K562 (cell line): Measurements from ENCODE around the gene SSR4. TPM values are rescaled to one million over a fixed set of nuclear protein-coding genes. Genes with fewer than 3 reads are reported as not detected.

Source experiments
- CTBP1 ChIP-seq: fragments of 450-650 bp; IDR thresholded peaks from 2 replicates; pipeline ENCODE4 v1.6.1; 2016; ENCODE audit warnings: borderline replicate concordance
- FOXK2 ChIP-seq, 2 experiments: fragments of 450-650 bp; IDR thresholded peaks in 1 of 2; conservative IDR thresholded peaks in 1 of 2; 2 replicates each; pipeline ENCODE4 v1.6.1; 2016; ENCODE audit warnings: low read depth in 2 of 2, mild to moderate bottlenecking in 1 of 2
- FOXM1 ChIP-seq, 2 experiments: fragments of 450-650 bp in 1 of 2; sonication (generic) in 1 of 2; formaldehyde crosslinking in 1 of 2; IDR thresholded peaks; 2 replicates each; pipeline versions ENCODE4 v1.6.1 to v1.9.0; 2017 to 2022; ENCODE audit warnings: low read depth in 2 of 2, mild to moderate bottlenecking in 2 of 2, missing genetic modification reagents in 1 of 2, moderate library complexity in 1 of 2
- GMEB1 ChIP-seq: fragments of 250-450 bp; sonication (Bioruptor Pico); IDR thresholded peaks from 2 replicates; pipeline ENCODE4 v1.4.0; 2020; ENCODE audit warnings: mild to moderate bottlenecking
- KAT7 ChIP-seq: sonication (generic); formaldehyde crosslinking; IDR thresholded peaks from 2 replicates; pipeline ENCODE4 v1.8.0; 2022; ENCODE audit warnings: missing genetic modification reagents, mild to moderate bottlenecking, borderline replicate concordance
- NKRF ChIP-seq: fragments of 450-650 bp; IDR thresholded peaks from 2 replicates; pipeline ENCODE4 v1.6.1; 2016; ENCODE audit warnings: borderline replicate concordance
- PHF21A ChIP-seq: fragments of 450-650 bp; IDR thresholded peaks from 2 replicates; pipeline ENCODE4 v1.6.1; 2017; ENCODE audit warnings: low read depth, borderline replicate concordance
- RBFOX2 ChIP-seq: fragments of 200-400 bp; formaldehyde crosslinking; IDR thresholded peaks from 2 replicates; pipeline ENCODE4 v1.6.1; 2017; ENCODE audit warnings: low read depth, mild to moderate bottlenecking, low read length, moderate library complexity
- SMAD2 ChIP-seq: fragments of 150-350 bp; IDR thresholded peaks from 2 replicates; pipeline ENCODE4 v1.6.1; 2014; ENCODE audit warnings: low read depth, mild to moderate bottlenecking, low read length
- TEAD1 ChIP-seq, 2 experiments: fragments of 450-650 bp in 1 of 2; sonication (generic) in 1 of 2; formaldehyde crosslinking; IDR thresholded peaks; 2 replicates each; pipeline versions ENCODE4 v1.4.0 to v1.8.0; 2020 to 2022; ENCODE audit warnings: mild to moderate bottlenecking in 2 of 2, missing genetic modification reagents in 1 of 2
- TEAD4 ChIP-seq, 2 experiments: sonication (generic) in 1 of 2; formaldehyde crosslinking in 1 of 2; IDR thresholded peaks; 2 replicates each; pipeline versions ENCODE4 v1.6.1 to v1.8.0; 2012 to 2022; ENCODE audit warnings: borderline replicate concordance in 1 of 2, inconsistent platforms in 1 of 2, low read length in 1 of 2, mild to moderate bottlenecking in 1 of 2, missing genetic modification reagents in 1 of 2
- ZNF146 ChIP-seq: IDR thresholded peaks from one replicate; pipeline ENCODE4 v1.6.1; 2018; ENCODE audit warnings: missing compliant biosample characterization; ENCODE audit not compliant: unreplicated experiment
- ZNF780A ChIP-seq: fragments of 250-450 bp; sonication (Bioruptor Pico); IDR thresholded peaks from 2 replicates; pipeline ENCODE4 v1.5.0; 2021; ENCODE audit warnings: mild to moderate bottlenecking
- polyA plus RNA-seq, 8 experiments: library from polyadenylated mRNA; depleted of rRNA in 4 of 8; stranded (reverse) in 5 of 8; unstranded in 3 of 8; fragments of >200 nt; fragmentation: Nextera tagmentation in 2 of 8; fragmentation: Illumina TruSeq in 1 of 8; extraction: Ambion mirVana in 2 of 8; extraction: Trizol in 1 of 8; gene quantifications; 2 replicates each; pipeline versions ENCODE4 v1.2.1 to v1.2.3, GENCODE V29; 2011 to 2014; ENCODE audit warnings: inconsistent platforms in 1 of 8, missing spikeins in 1 of 8
- total RNA-seq, 7 experiments: library from RNA; depleted of rRNA in 6 of 7; stranded (reverse); fragments of >200 nt in 6 of 7; fragmentation: Illumina TruSeq in 2 of 7; extraction: Trizol in 2 of 7; gene quantifications; 2 replicates each; pipeline versions ENCODE4 v1.2.1 to v1.2.3, GENCODE V29; 2011 to 2021; ENCODE audit warnings: low replicate concordance in 1 of 7
- TF ChIP-seq, protein P1 (sequence below), 2 experiments: fragments of 250-450 bp in 1 of 2; fragments of 450-650 bp in 1 of 2; sonication (Bioruptor Pico) in 1 of 2; IDR thresholded peaks; 2 replicates each; pipeline versions ENCODE4 v1.6.1 to v1.8.0; 2016 to 2021; ENCODE audit warnings: mild to moderate bottlenecking in 2 of 2, moderate library complexity in 2 of 2, missing compliant biosample characterization in 1 of 2, missing genetic modification characterization in 1 of 2
- TF ChIP-seq, protein P2 (sequence below), 2 experiments: IDR thresholded peaks in 1 of 2; conservative IDR thresholded peaks in 1 of 2; 2 replicates each; pipeline ENCODE4 v1.6.1; 2016; ENCODE audit warnings: low read depth in 2 of 2, mild to moderate bottlenecking in 1 of 2, missing compliant biosample characterization in 1 of 2, missing genetic modification characterization in 1 of 2, moderate library complexity in 1 of 2

The SSR4 gene
- total and polyA plus RNA-seq, 9 of the 15 experiments (the other 6 are each of a cell fraction or from before 2014, with no cell fraction given): 146 to 492 (median 272) TPM

GRCh38 chrX:153794018-153794896 lies at the start of gene SSR4, which contains the start of gene IDH3G (continued):
- TF ChIP-seq PHF21A: no peak
- TF ChIP-seq CTBP1: peak; percentile 81
- 0 out of 2 replicates have a peak, but pooled peaks have one; percentile 50 for TF ChIP-seq GMEB1
- TF ChIP-seq ZNF146 (CRISPR knock-in tag): no peak
- TF ChIP-seq TEAD4 (IDR thresholded peaks at IDR 0.05; ENCODE audit: low read length): no peak
- no peak for TF ChIP-seq TEAD4 (CRISPR knock-in tag; IDR thresholded peaks at IDR 0.05; ENCODE audit: borderline replicate concordance)
- TF ChIP-seq KAT7 (CRISPR knock-in tag): no peak
- no peak for TF ChIP-seq SMAD2
- TF ChIP-seq FOXK2 (conservative IDR thresholded peaks at IDR 0.05 in 1 of 2, IDR thresholded peaks at IDR 0.05 in 1 of 2; ENCODE audit: low read depth in 2 of 2): peak in 1 of 2 experiments; percentile 72; a peak in 2 of 4 replicates
- TF ChIP-seq, protein P1, sequence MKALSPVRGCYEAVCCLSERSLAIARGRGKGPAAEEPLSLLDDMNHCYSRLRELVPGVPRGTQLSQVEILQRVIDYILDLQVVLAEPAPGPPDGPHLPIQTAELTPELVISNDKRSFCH (CRISPR knock-in tag; IDR thresholded peaks at IDR 0.05): no peak
- TF ChIP-seq, protein P1 (tag; IDR thresholded peaks at IDR 0.05): no peak
- no peak for TF ChIP-seq FOXM1 (IDR thresholded peaks at IDR 0.05; ENCODE audit: low read depth)
- TF ChIP-seq FOXM1 (CRISPR knock-in tag; IDR thresholded peaks at IDR 0.05; ENCODE audit: low read depth): peak; percentile 31; the same call in 1 of the 2 replicates
- TF ChIP-seq, protein P2, sequence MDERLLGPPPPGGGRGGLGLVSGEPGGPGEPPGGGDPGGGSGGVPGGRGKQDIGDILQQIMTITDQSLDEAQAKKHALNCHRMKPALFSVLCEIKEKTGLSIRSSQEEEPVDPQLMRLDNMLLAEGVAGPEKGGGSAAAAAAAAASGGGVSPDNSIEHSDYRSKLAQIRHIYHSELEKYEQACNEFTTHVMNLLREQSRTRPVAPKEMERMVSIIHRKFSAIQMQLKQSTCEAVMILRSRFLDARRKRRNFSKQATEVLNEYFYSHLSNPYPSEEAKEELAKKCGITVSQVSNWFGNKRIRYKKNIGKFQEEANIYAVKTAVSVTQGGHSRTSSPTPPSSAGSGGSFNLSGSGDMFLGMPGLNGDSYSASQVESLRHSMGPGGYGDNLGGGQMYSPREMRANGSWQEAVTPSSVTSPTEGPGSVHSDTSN (CRISPR knock-in tag; IDR thresholded peaks at IDR 0.05; ENCODE audit: low read depth): peak; percentile 64
- TF ChIP-seq, protein P2 (tag; conservative IDR thresholded peaks at IDR 0.05; ENCODE audit: low read depth): peak; percentile 91
- TF ChIP-seq TEAD1 (CRISPR knock-in tag; IDR thresholded peaks at IDR 0.05): peak in 1 of 2 experiments; percentile 56; a peak in 1 of 4 replicates
- TF ChIP-seq NKRF: peak; percentile 85
- peak; percentile 96 for TF ChIP-seq RBFOX2
- no peak for TF ChIP-seq ZNF780A (CRISPR knock-in tag)
